GM21526 (cell line): Measurements from ENCODE around the gene RAI14.
"Not testable (repeated sequence)": the region's sequence is repeated elsewhere in the genome, so short reads cannot be mapped to it uniquely, and the experiment has no call there.

Experiments used
- ATAC-seq: cut with Tn5 transposase; IDR thresholded peaks from one replicate; pipeline ENCODE4 v1.9.1; 2021; ENCODE audit warnings: moderate library complexity; ENCODE audit not compliant: unreplicated experiment, low FRiP score

RAI14 gene

GRCh38 chr5:34697308-34698108 is 41.4 kb downstream of the RAI14 start:
- ATAC-seq, result no peak

GRCh38 chr5:34698109-34698419 is 41.9 kb downstream of the RAI14 start:
- no peak for ATAC-seq

- ATAC-seq, result no peak
These were observed 42.6 kb downstream of the RAI14 start for GRCh38 chr5:34698754-34699153.

GRCh38 chr5:34699155-34700077 is 43.3 kb downstream of the RAI14 start:
- ATAC-seq, result no peak

- no peak for ATAC-seq
These were observed 43.9 kb downstream of the RAI14 start for GRCh38 chr5:34700078-34700452.

- not testable (repeated sequence) for ATAC-seq
These were observed 45.3 kb downstream of the RAI14 start for GRCh38 chr5:34701442-34701841.

- no peak for ATAC-seq
These were observed 47.9 kb downstream of the RAI14 start for GRCh38 chr5:34703767-34704713.

GRCh38 chr5:34706084-34706483 is 50.0 kb downstream of the RAI14 start:
- ATAC-seq, result no peak

GRCh38 chr5:34707451-34708107 is 51.5 kb downstream of the RAI14 start:
- ATAC-seq, result no peak

- no peak for ATAC-seq
These were observed 52.6 kb downstream of the RAI14 start for GRCh38 chr5:34708777-34709176.

GRCh38 chr5:34709861-34710673 is 53.9 kb downstream of the RAI14 start:
- ATAC-seq, result no peak

GRCh38 chr5:34712565-34712964 is 56.4 kb downstream of the RAI14 start:
- no peak for ATAC-seq

GRCh38 chr5:34715711-34716110 is 59.6 kb downstream of the RAI14 start:
- ATAC-seq, result no peak

GRCh38 chr5:34716986-34717385 is 60.9 kb downstream of the RAI14 start:
- no peak for ATAC-seq

GRCh38 chr5:34717426-34718327 is 61.5 kb downstream of the RAI14 start:
- ATAC-seq, result no peak

- no peak for ATAC-seq
These were observed 62.4 kb downstream of the RAI14 start for GRCh38 chr5:34718516-34718915.

- no peak for ATAC-seq
These were observed 62.9 kb downstream of the RAI14 start for GRCh38 chr5:34719029-34719428.

GRCh38 chr5:34721327-34721726 is 65.2 kb downstream of the RAI14 start:
- no peak for ATAC-seq
